HG03060 (cell line): ENCODE measurements around the gene MCUB.
"Not testable (repeated sequence)": the region's sequence is repeated elsewhere in the genome, so short reads cannot be mapped to it uniquely, and the experiment has no call there.

ENCODE experiments used
- ATAC-seq: cut with Tn5 transposase; IDR thresholded peaks from one replicate; pipeline ENCODE4 v1.9.1; 2021; ENCODE audit warnings: low read depth, moderate number of reproducible peaks; ENCODE audit not compliant: unreplicated experiment

Gene MCUB

DNA sequence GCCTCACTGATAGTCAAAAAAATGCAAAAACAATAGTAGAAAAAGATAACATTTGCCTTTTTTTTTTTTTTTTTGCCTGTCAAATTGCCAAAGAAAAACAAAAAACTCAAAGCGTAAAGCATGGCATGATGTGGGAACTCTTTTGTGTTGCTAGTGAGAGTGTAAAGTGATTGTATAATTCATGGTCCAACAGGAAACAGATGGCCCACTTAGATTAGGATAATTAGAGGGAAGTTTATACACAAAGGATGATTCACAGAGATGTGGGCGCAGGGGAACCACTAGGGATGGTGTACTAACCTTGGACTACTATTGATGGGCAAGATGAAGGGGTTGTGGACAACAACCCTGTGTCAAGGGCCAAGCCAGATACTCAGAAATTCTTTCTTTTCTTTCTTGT is 16.4 kb downstream of the MCUB start:
- ATAC-seq: no peak

DNA sequence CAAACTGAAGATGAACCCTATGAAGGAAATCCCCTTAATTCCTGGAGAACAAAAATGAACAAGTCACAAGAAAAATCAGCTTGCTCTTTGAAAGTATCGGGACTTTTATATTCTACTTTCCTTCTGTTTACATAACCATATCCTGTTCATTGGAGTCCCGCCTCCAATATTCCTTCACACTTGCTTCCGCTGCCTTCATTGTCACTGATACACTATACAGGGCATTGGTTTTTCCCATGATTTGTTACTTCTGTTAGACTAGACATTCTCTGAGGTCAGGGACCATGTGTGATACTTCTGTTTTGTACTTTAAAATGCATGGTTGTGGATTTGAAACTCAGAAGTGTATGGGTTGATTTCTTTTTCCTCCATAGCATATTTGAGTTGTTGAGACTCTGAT is 18.8 kb downstream of the MCUB start:
- no peak for ATAC-seq

DNA sequence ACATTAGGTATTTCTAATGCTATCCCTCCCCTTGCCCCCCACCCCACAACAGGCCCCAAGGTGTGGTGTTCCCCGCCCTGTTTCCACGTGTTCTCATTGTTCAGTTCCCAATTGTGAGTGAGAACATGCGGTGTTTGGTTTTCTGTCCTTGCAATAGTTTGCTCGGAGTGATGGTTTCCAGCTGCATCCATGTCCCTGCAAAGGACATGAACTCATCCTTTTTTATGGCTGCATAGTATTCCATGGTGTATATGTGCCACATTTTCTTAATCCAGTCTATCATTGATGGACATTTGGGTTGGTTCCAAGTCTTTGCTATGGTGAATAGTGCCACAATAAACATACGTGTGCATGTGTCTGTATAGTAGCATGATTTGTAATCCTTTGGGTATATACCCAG is 20.0 kb downstream of the MCUB start:
- ATAC-seq: not testable (repeated sequence)

GRCh38 chr4:109588176-109588575 is 28.1 kb downstream of the MCUB start:
- peak; percentile 93 for ATAC-seq

- no peak for ATAC-seq
Measured at GRCh38 chr4:109589119-109589518, 29.1 kb downstream of the MCUB start.

GRCh38 chr4:109589605-109590004 is 29.6 kb downstream of the MCUB start:
- ATAC-seq: no peak

DNA sequence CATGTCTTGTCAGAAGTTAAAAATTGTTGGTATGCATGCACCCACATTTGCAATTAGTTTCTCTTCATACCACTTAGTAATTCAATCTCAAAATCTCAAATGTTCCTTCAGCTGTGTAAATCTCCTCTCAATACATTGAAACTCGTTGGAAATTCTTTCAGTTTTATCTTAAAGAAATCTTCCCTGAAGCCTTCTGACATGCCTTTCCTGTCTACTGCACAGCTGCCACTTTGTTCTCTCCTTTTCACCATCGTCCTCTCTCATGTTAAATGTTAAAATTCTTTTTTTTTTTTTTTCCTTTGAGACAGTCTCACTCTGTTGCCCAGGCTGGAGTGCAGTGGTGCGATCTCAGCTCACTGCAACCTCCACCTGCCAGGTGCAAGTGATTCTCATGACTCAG is 30.9 kb downstream of the MCUB start:
- ATAC-seq: no peak

DNA sequence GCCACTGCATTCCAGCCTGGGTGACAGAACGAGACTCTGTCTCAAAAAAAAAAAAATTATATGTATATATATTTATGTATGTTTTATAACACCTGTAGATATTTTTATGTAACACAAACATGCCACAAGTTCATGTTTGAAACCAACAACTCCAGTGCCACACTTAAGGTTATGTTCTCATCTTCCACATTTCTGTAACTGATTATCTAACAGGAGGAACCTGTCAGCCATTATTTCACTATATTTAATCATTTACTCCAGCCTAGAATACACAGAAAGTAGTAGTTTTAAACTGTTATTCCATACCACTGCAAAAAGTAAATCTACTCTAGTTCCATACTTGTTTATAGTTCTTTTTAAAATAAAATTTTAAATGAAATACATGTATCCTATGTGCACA is 32.3 kb downstream of the MCUB start:
- no peak for ATAC-seq

DNA sequence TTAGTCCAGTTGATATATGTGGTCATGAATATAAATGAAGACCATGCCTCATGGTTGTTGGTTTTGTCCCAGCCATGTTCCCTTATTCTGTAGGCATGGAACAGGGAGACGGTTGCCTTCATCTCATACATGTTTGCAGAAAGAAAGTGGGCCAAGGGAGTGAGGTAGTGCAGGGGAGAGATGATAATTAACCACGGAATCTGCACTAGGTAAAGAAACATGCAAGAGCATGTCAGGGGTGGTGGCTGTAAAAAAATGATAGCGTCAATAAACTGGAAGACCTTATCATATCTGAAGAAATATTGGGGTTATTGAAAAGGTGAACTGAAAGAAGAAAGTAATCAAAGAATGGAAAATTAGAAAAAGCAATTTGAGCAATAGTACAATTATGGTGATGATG is 35.1 kb downstream of the MCUB start:
- not testable (repeated sequence) for ATAC-seq

- not testable (repeated sequence) for ATAC-seq
Measured at GRCh38 chr4:109596420-109597085, 36.5 kb downstream of the MCUB start.

DNA sequence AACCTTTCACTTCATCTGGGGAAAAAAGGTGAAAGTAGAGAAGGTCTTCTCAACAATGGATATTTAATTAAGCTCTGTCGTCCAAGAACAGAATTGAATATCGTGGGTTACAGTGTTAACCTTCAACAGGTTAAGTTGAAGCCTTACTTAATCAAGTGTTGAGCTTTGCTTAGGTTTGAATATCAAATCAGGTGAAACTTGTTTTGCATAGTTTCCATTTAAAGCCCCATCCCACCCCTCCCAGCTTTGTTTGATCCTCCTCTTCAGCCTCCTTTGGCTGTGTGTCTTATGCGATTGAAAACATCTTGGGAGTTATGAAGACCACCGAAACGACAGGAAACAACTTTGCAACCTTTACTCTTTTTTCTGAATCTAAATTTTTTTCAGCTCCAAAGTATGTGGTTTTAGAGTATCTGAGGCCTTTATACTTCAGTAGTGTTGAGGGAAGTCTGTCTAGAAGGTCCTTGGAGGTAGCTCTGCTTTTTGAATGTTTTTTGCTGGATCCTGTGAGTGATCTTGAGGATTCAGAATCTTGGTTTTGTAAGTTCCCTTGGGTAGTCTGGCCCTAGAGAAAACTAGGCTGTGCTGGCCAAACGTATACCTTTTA is 39.1 kb downstream of the MCUB start:
- no peak for ATAC-seq

DNA sequence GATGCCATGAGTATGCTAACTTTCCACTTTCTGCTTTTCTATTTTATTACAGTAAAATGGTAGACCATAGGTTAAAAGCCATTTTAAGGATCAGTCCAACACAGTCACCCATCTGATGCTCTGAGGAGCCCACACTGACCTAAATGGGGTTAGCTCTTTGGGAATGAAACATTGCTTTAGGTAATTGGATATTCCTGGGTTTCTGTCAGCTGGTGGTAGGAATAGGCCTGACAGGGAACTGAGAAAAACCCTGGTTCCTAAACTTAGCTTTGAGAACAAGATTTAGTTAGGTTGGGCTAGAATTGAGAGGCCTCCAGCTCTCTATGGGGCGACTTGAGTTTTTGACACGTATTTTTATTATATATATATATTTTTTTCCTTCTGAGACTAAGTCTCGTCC is 40.4 kb downstream of the MCUB start:
- no peak for ATAC-seq

- no peak for ATAC-seq
Measured at GRCh38 chr4:109601336-109601735, 41.3 kb downstream of the MCUB start.

DNA sequence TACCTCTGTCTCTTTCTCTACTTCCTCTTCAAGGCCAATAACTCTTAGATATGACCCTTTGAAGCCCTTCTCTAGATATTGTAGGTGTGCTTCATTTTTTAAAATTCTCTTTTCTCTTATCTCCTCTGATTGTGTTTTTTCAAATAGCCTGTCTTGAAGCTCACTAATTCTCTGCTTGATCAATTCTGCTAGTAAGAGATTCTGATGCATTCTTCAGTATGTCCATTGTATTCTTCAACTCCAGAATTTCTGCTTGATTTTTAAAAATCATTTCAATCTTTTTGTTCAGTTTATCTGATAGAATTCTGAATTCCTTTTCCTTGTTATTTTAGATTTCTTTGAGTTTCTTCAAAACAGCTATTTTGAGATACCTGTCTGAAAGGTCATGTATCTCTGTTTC is 47.9 kb downstream of the MCUB start:
- ATAC-seq: no peak

DNA sequence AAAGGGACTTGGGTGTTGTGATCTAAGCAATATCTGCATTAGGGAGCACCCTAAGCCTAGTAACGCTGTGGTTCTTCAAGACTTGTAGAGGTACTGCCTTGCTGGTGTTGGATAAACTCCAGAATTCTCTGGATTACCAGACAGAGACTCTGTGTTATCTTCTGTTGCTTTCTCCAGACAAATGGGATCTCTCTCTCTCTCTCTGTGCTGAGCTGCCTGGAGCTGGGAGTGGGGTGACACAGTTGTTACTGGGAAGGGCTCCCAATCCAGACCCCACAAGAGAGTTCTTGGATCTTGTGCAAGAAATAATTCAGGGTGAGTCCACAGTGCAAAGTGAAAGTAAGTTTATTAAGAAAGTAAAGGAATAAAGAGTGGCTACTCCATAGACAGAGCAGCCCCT is 48.8 kb downstream of the MCUB start:
- no peak for ATAC-seq

GRCh38 chr4:109609431-109609830 is 49.4 kb downstream of the MCUB start:
- no peak for ATAC-seq

- no peak for ATAC-seq
Measured at GRCh38 chr4:109610489-109610888, 50.4 kb downstream of the MCUB start.

- no peak for ATAC-seq
Measured at GRCh38 chr4:109611045-109611646, 51.1 kb downstream of the MCUB start.

- ATAC-seq: no peak
Measured at GRCh38 chr4:109614015-109614414, 54.0 kb downstream of the MCUB start.

DNA sequence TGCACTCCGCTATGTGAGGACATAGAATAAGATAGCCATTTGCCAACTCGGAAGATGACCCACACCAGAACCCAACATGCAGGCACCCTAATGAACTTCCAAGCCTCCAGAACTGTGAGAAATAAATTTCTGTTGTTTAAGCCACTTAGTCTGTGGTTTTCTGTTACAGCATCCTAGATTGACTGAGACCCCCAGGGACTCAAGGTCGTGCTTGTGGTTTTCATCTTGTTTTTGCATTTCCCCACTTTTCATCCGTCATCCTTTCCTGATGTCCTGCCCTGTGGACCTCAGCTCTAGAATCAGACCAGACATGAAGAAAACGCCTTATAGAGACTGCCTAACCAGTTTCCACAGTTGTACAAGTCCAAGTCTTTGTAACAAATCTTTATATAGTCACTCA is 54.4 kb downstream of the MCUB start:
- no peak for ATAC-seq

- ATAC-seq: no peak
Measured at GRCh38 chr4:109615742-109616141, 55.7 kb downstream of the MCUB start.

DNA sequence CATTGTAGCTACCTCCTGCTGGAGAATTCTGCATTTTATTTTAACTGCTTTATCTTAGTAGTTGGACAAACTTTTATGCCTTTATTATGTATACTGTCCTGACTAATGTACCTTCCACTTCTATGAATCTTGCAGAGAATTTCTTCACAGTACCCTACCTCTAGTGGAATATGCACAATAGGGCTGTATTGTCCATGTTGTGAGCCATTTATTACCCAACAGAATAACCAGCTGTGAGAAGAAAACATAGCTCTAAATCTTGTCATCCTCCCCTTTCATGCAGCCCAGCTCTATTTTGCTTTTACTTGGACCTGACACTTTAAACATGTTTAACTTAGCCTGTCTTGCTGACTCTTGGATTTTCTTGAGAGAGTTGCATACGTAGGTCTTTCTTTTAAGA is 56.2 kb downstream of the MCUB start:
- ATAC-seq: no peak
